B cell (primary cell): ENCODE data around the gene GUCA2B. TPM values are rescaled to one million over a fixed set of nuclear protein-coding genes. Genes with fewer than 3 reads are reported as not detected.

Experiments
- ATAC-seq: fragments of 200-7000 bp; cut with Tn5 transposase; one replicate; pipeline ENCODE4 v1.10.0; 2021; ENCODE audit warnings: low read depth, mild to moderate bottlenecking, moderate number of reproducible peaks, moderate library complexity
- CTCF ChIA-PET: fragments of 350-600 bp; sonication (Branson Sonifier 250); formaldehyde crosslinking; loops from one replicate; lab custom pipeline; 2021; ENCODE audit warnings: antibody characterized with exemption, inconsistent platforms; lab: Charles Lee
- POLR2A ChIA-PET: fragments of 350-600 bp; sonication (Branson Sonifier 250); formaldehyde crosslinking; loops from one replicate; lab custom pipeline; 2021; ENCODE audit warnings: antibody characterized with exemption; lab: Charles Lee
- DNase-seq: peaks from one replicate; pipeline ENCODE4 v3.0.0; 2013
- H2AFZ ChIP-seq: 2 replicates; pipeline ENCODE4 v1.6.1; 2012; ENCODE audit warnings: mild to moderate bottlenecking, low read depth, low read length; ENCODE audit not compliant: insufficient read depth, poor library complexity, severe bottlenecking
- H3K27ac ChIP-seq, 2 donors: 1 replicate in 1 of 2; 2 replicates in 1 of 2; pipeline ENCODE4 v1.5.1; 2012 to 2013; ENCODE audit warnings: low read length in 2 of 2, mild to moderate bottlenecking in 2 of 2, moderate library complexity in 1 of 2
- H3K27me3 ChIP-seq, 4 experiments: fragments of 200-600 bp in 1 of 4; sonication (generic) in 1 of 4; replicated peaks in 1 of 4; 1 replicate in 2 of 4; 2 replicates in 2 of 4; pipeline versions ENCODE4 v1.6.1 to v1.7.0; 2013 to 2016; ENCODE audit warnings: low read length in 3 of 4, mild to moderate bottlenecking in 2 of 4, mixed read lengths in 1 of 4, moderate library complexity in 1 of 4; ENCODE audit not compliant: insufficient read depth in 4 of 4, control insufficient read depth in 3 of 4; ENCODE audit errors: control extremely low read depth in 1 of 4
- H3K36me3 ChIP-seq, 2 experiments: replicated peaks in 1 of 2; 1 replicate in 1 of 2; 2 replicates in 1 of 2; pipeline versions ENCODE4 v1.6.1 to v1.7.1; 2013; ENCODE audit warnings: low read length in 1 of 2; ENCODE audit not compliant: insufficient read depth in 2 of 2, control insufficient read depth in 1 of 2; ENCODE audit errors: control extremely low read depth in 1 of 2, extremely low read depth in 1 of 2
- H3K4me1 ChIP-seq, 2 donors: fragments of 200-600 bp in 1 of 2; sonication (generic) in 1 of 2; 1 replicate in 1 of 2; 2 replicates in 1 of 2; pipeline versions ENCODE4 v1.5.1 to v1.6.1; 2013 to 2017; ENCODE audit warnings: low read length in 2 of 2; ENCODE audit not compliant: control insufficient read depth in 2 of 2, insufficient read depth in 2 of 2
- H3K4me2 ChIP-seq: replicated peaks from 2 replicates; pipeline ENCODE3; 2012; ENCODE audit warnings: mild to moderate bottlenecking, low read depth, low read length; ENCODE audit not compliant: poor library complexity, severe bottlenecking
- H3K4me3 ChIP-seq, 5 experiments: fragments of 200-600 bp in 1 of 5; sonication (generic) in 1 of 5; 1 replicate in 3 of 5; 2 replicates in 2 of 5; pipeline versions ENCODE4 v1.5.1 to v1.7.0; 2011 to 2016; ENCODE audit warnings: low read length in 4 of 5, mild to moderate bottlenecking in 4 of 5, low read depth in 2 of 5, control low read depth in 1 of 5, moderate library complexity in 1 of 5; ENCODE audit not compliant: insufficient read depth in 1 of 5; ENCODE audit errors: control extremely low read depth in 1 of 5, extremely low read depth in 1 of 5
- H3K79me2 ChIP-seq: fragments of 200-600 bp; sonication (generic); one replicate; pipeline ENCODE4 v1.6.0; 2016; ENCODE audit warnings: low read length; ENCODE audit not compliant: control insufficient read depth, insufficient read depth
- H3K9ac ChIP-seq: fragments of 200-600 bp; sonication (generic); 2 replicates; pipeline ENCODE4 v1.6.1; 2017; ENCODE audit warnings: mild to moderate bottlenecking, low read length, moderate library complexity
- H3K9me3 ChIP-seq, 3 donors: one replicate each; pipeline versions ENCODE4 v1.6.1 to v1.7.1; 2013; ENCODE audit warnings: low read length in 2 of 3; ENCODE audit not compliant: control insufficient read depth in 2 of 3, insufficient read depth in 1 of 3; ENCODE audit errors: control extremely low read depth in 1 of 3
- H4K20me1 ChIP-seq: 2 replicates; pipeline ENCODE4 v1.6.0; 2012; ENCODE audit warnings: mild to moderate bottlenecking, low read length; ENCODE audit not compliant: insufficient read depth, control insufficient read depth, poor library complexity, severe bottlenecking
- H3K27ac Mint-ChIP-seq: one replicate; pipeline ENCODE4 v1.8.0; 2021; ENCODE audit warnings: mixed read lengths
- H3K27me3 Mint-ChIP-seq: one replicate; pipeline ENCODE4 v1.8.0; 2021; ENCODE audit warnings: mixed read lengths
- H3K4me1 Mint-ChIP-seq: one replicate; pipeline ENCODE4 v1.8.0; 2021; ENCODE audit warnings: mixed read lengths
- H3K4me3 Mint-ChIP-seq: one replicate; pipeline ENCODE4 v1.8.0; 2021; ENCODE audit warnings: mixed read lengths
- H3K9me3 Mint-ChIP-seq: one replicate; pipeline ENCODE4 v1.8.0; 2022; ENCODE audit warnings: mixed read lengths; ENCODE audit not compliant: insufficient read depth
- CTCF ChIP-seq: fragments of 200-600 bp; IDR thresholded peaks from one replicate; pipeline ENCODE4 v1.8.0; 2022; ENCODE audit warnings: antibody characterized with exemption, mild to moderate bottlenecking
- EZH2 ChIP-seq: IDR thresholded peaks from 2 replicates; pipeline ENCODE4 v1.6.1; 2012; ENCODE audit warnings: borderline replicate concordance, low read depth, mild to moderate bottlenecking, moderate library complexity, low read length; ENCODE audit not compliant: insufficient read depth, poor library complexity, severe bottlenecking
- WGBS: methylation state at CpG from one replicate; pipeline ENCODE4 v1.1.5; 2013; ENCODE audit warnings: missing lambda C conversion rate; ENCODE audit not compliant: insufficient coverage; 5-methylcytosine and 5-hydroxymethylcytosine counted together
- intact Hi-C: fragments of 100-400 bp; cut with micrococcal nuclease; formaldehyde crosslinking; loops from one replicate; pipeline ENCODE4 v1.10.0; 2022
- polyA plus RNA-seq: library from polyadenylated mRNA; depleted of rRNA; stranded (reverse); fragments of >200 nt; gene quantifications from 2 replicates; pipeline ENCODE4 v1.2.3, GENCODE V29; 2012
- total RNA-seq, 2 donors: library from RNA; stranded (reverse); fragments of 120-200 nt in 1 of 2; gene quantifications; 1 replicate in 1 of 2; 2 replicates in 1 of 2; pipeline versions ENCODE4 v1.2.3 to v1.2.4, GENCODE V29; 2013 to 2022

The GUCA2B gene
- total and polyA plus RNA-seq, 2 donors (not counting 1 experiment from before 2014, with no cell fraction given) = not detected

GRCh38 chr1:42192106-42192505 is 38.9 kb downstream of the GUCA2B start:
- intact Hi-C loops = no loop called here
- POLR2A ChIA-PET = no interaction called here
- no peaks in the 10 kb centered on the region for H3K4me1 ChIP-seq
- Mint-ChIP-seq H3K9me3 (no peaks in the 10 kb centered on the region), H3K27me3 (no peaks in the 10 kb centered on the region), H3K4me1 (no peaks in the 10 kb centered on the region), H3K27ac (no peak overlapping the region), H3K4me3 (no peak overlapping the region)
- no peak overlapping the region for H3K27ac ChIP-seq
- H3K27me3 ChIP-seq = no peaks in the 10 kb centered on the region
- CTCF ChIA-PET = interaction anchor here (0.9 kb wide), 1 partner anchor 19 kb away, joined by 6 read pairs; no protein-coding TSS in a partner anchor
- no peaks in the 10 kb centered on the region for H3K9me3 ChIP-seq
- H2AFZ ChIP-seq = no peak overlapping the region
- ATAC-seq (no peak), DNase-seq (no peak)
- TF ChIP-seq CTCF (no peak), EZH2 (no peak)
- WGBS = 100% methylated on average over 1 of the region's 4 CpGs
- H4K20me1 ChIP-seq = no peaks in the 10 kb centered on the region
- H3K4me2 ChIP-seq = no peak overlapping the region
- no peaks in the 10 kb centered on the region for H3K79me2 ChIP-seq
- H3K36me3 ChIP-seq = peaks cover 5 to 52% of the 10 kb centered on the region in 2 experiments
- H3K4me3 ChIP-seq = no peak overlapping the region
- no peak overlapping the region for H3K9ac ChIP-seq

DNA sequence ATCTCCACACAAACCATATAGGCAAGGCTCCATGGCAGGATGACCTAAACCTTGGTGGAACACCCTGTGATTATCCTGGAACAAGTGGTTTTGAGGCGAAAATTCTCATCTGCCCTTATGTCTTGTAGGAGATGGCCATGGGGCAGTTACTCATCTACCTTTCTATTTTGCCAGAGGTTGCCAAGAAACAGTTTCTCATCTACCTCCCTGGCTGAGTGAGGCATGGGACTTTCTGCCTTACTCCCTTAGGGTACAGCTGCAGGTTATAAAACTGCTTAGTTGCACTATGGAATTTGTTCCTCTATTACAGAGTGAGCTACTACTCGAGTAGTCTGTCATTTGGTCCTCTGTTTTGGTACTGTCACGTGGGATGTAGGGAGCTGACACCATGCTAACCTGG is 42.6 kb downstream of the GUCA2B start:
- H3K4me1 ChIP-seq = no peaks in the 10 kb centered on the region
- H3K27ac ChIP-seq = no peak overlapping the region
- no peaks in the 10 kb centered on the region for H3K27me3 Mint-ChIP-seq
- H3K27ac Mint-ChIP-seq = no peak overlapping the region
- no peaks in the 10 kb centered on the region for H3K4me1 Mint-ChIP-seq
- ChIA-PET POLR2A (no interaction called here), CTCF (interaction anchor here (2.3 kb wide), 1 partner anchor 22 kb away, joined by 8 read pairs; no protein-coding TSS in a partner anchor)
- TF ChIP-seq EZH2 = no peak
- H3K9me3 ChIP-seq = no peaks in the 10 kb centered on the region
- H3K27me3 ChIP-seq = no peaks in the 10 kb centered on the region
- no peak overlapping the region for H2AFZ ChIP-seq
- no peak for ATAC-seq
- no peaks in the 10 kb centered on the region for H3K9me3 Mint-ChIP-seq
- no peak for DNase-seq
- H3K4me2 ChIP-seq = no peak overlapping the region
- intact Hi-C loops = no loop called here
- H3K79me2 ChIP-seq = no peaks in the 10 kb centered on the region
- H3K4me3 Mint-ChIP-seq = no peak overlapping the region
- H3K4me3 ChIP-seq = no peak overlapping the region
- H3K36me3 ChIP-seq = peaks cover 0 to 38% of the 10 kb centered on the region in 2 experiments
- H3K9ac ChIP-seq = no peak overlapping the region
- H4K20me1 ChIP-seq = no peaks in the 10 kb centered on the region
- WGBS = 94% methylated on average over 3 of the region's 3 CpGs
